Measurements from ENCODE around the gene CPEB3. TPM values are rescaled to one million over a fixed set of nuclear protein-coding genes. Genes with fewer than 3 reads are reported as not detected.

CPEB3 gene
- total and polyA plus RNA-seq, 2 donors (not counting 3 experiments of a cell fraction or from before 2014, with no cell fraction given), result 0.80 to 2.2 TPM

- FAIRE-seq (no peak), DNase-seq (ENCODE audit: low read depth, low spot score) (no peak)
- H3K9ac ChIP-seq (replicated peaks; ENCODE audit: extremely low read depth, insufficient read depth, low read length), result no peak overlapping the region
- intact Hi-C loops (cut with micrococcal nuclease), result no loop called here
- H3K27me3 ChIP-seq (ENCODE audit: control insufficient read depth in 2 of 2, insufficient read depth in 2 of 2, low read length in 2 of 2), result no peaks in the 10 kb centered on the region
- no peaks in the 10 kb centered on the region for H3K4me1 ChIP-seq (ENCODE audit: control insufficient read depth, extremely low read depth, insufficient read depth, low read length)
- H3K36me3 ChIP-seq (ENCODE audit: control insufficient read depth in 2 of 2, extremely low read depth in 1 of 2, insufficient read depth in 2 of 2, low read length in 2 of 2), result no peaks in the 10 kb centered on the region
- no peak overlapping the region for H3K4me3 ChIP-seq (replicated peaks in 1 of 3; ENCODE audit: insufficient read depth in 1 of 3, low read depth in 1 of 3, low read length in 3 of 3)
- no peaks in the 10 kb centered on the region for H3K9me1 ChIP-seq (replicated peaks; ENCODE audit: control insufficient read depth, extremely low read depth, insufficient read depth, low read length)
- no peak overlapping the region for H2AFZ ChIP-seq (ENCODE audit: low read depth, low read length)
- no peak for TF ChIP-seq POLR2AphosphoS5 (IDR thresholded peaks at IDR 0.05; ENCODE audit: insufficient read depth, low read depth, low read length)
- no peak for TF ChIP-seq JUN (IDR thresholded peaks at IDR 0.05; ENCODE audit: borderline replicate concordance, insufficient read depth, insufficient read length, low read depth)
- TF ChIP-seq POLR2A (IDR thresholded peaks at IDR 0.05; ENCODE audit: low read depth, low read length), result no peak
- TF ChIP-seq CTCF (IDR thresholded peaks at IDR 0.05; ENCODE audit: extremely low read depth in 1 of 2, insufficient read depth in 1 of 2, low read depth in 1 of 2, low read length in 2 of 2), result no peak
- TF ChIP-seq GATA2 (IDR thresholded peaks at IDR 0.05; ENCODE audit: insufficient read depth, insufficient read length, low read depth, low read length), result no peak
- TF ChIP-seq MYC (IDR thresholded peaks at IDR 0.05; ENCODE audit: low read depth, low read length), result no peak
- TF ChIP-seq FOS (IDR thresholded peaks at IDR 0.05; ENCODE audit: borderline replicate concordance, insufficient read depth, low read length), result no peak
- TF ChIP-seq MAX (IDR thresholded peaks at IDR 0.05; ENCODE audit: insufficient read depth, insufficient read length), result no peak
- TF ChIP-seq EZH2 (IDR thresholded peaks at IDR 0.05; ENCODE audit: borderline replicate concordance, low read depth, low read length, severe bottlenecking), result no peak
- dilution Hi-C loops (cut with MboI; ENCODE audit: extremely low pct_ligation_motif_present, low sequenced_read_pairs), result no loop called here
- H3K79me2 ChIP-seq (ENCODE audit: control insufficient read depth, insufficient read depth, low read length), result no peaks in the 10 kb centered on the region
- ChIA-PET POLR2A (no interaction called here), CTCF (interaction anchor here (0.5 to 1.5 kb wide), 5 partner anchors 13 to 327 kb away, joined by 3 to 4 read pairs (median 3); no protein-coding TSS in a partner anchor)
- BruUV-seq (replicated peaks), result no TSS peak
- no peaks in the 10 kb centered on the region for H3K9me3 ChIP-seq (replicated peaks; ENCODE audit: control insufficient read depth, insufficient read depth, low read length)
- H3K4me2 ChIP-seq (ENCODE audit: insufficient read depth, low read length), result no peak overlapping the region
- H4K20me1 ChIP-seq (replicated peaks; ENCODE audit: control insufficient read depth, extremely low read depth, insufficient read depth, low read length), result no peaks in the 10 kb centered on the region
- H3K27ac ChIP-seq (ENCODE audit: insufficient read depth, low read depth, low read length), result no peak overlapping the region
Measured at GRCh38 chr10:92110039-92110794, 180.7 kb downstream of the CPEB3 start.

Measured in endothelial cell of umbilical vein (primary cell).